WTC11 (cell line): ENCODE measurements around the gene DAB1. TPM values are rescaled to one million over a fixed set of nuclear protein-coding genes. Genes with fewer than 3 reads are reported as not detected.

ENCODE experiments used
- ATAC-seq: fragments of 200-7000 bp; cut with Tn5 transposase; 2 replicates; pipeline ENCODE4 v1.10.0; 2021; ENCODE audit warnings: mild to moderate bottlenecking, moderate library complexity
- CTCF ChIA-PET: fragments of 300-600 bp; sonication (Branson Sonifier 250); formaldehyde crosslinking; loops from one replicate; lab custom pipeline; 2021; ENCODE audit warnings: antibody characterized with exemption; lab: Charles Lee
- POLR2A ChIA-PET: fragments of 350-600 bp; sonication (Branson Sonifier 250); formaldehyde crosslinking; loops from one replicate; lab custom pipeline; 2021; ENCODE audit warnings: antibody characterized with exemption; lab: Charles Lee
- DNase-seq: peaks from one replicate; pipeline ENCODE4 v3.0.0; 2021; ENCODE audit warnings: low spot score
- H3K27ac Mint-ChIP-seq: 2 replicates; pipeline ENCODE4 v1.8.0; 2021; ENCODE audit warnings: mixed read lengths
- H3K27me3 Mint-ChIP-seq: 2 replicates; pipeline ENCODE4 v1.8.0; 2021; ENCODE audit warnings: low read depth, mild to moderate bottlenecking, moderate library complexity, mixed read lengths
- H3K36me3 Mint-ChIP-seq: 2 replicates; pipeline ENCODE4 v1.8.0; 2021; ENCODE audit warnings: mixed read lengths
- H3K4me1 Mint-ChIP-seq: 2 replicates; pipeline ENCODE4 v1.8.0; 2022; ENCODE audit warnings: mixed read lengths
- H3K4me3 Mint-ChIP-seq: 2 replicates; pipeline ENCODE4 v1.8.0; 2021; ENCODE audit warnings: mild to moderate bottlenecking, moderate library complexity, mixed read lengths
- H3K9me3 Mint-ChIP-seq: 2 replicates; pipeline ENCODE4 v1.8.0; 2021; ENCODE audit warnings: mixed read lengths
- CREB1 ChIP-seq: sonication (generic); formaldehyde crosslinking; IDR thresholded peaks from 2 replicates; pipeline ENCODE4 v1.8.0; 2023; ENCODE audit warnings: mild to moderate bottlenecking, missing genetic modification reagents
- FOXK1 ChIP-seq: sonication (generic); formaldehyde crosslinking; IDR thresholded peaks from 2 replicates; pipeline ENCODE4 v1.8.0; 2022; ENCODE audit warnings: mild to moderate bottlenecking, moderate library complexity, missing genetic modification reagents
- FOXP1 ChIP-seq: sonication (generic); formaldehyde crosslinking; IDR thresholded peaks from 2 replicates; pipeline ENCODE4 v1.8.0; 2022; ENCODE audit warnings: missing genetic modification reagents, mild to moderate bottlenecking, moderate library complexity, borderline replicate concordance
- HMGA2 ChIP-seq: fragments of 250-450 bp; sonication (Bioruptor Pico); IDR thresholded peaks from 2 replicates; pipeline ENCODE4 v1.4.0; 2021; ENCODE audit warnings: mild to moderate bottlenecking, moderate library complexity
- NFATC4 ChIP-seq: fragments of 250-450 bp; sonication (Bioruptor Pico); IDR thresholded peaks from 2 replicates; pipeline ENCODE4 v1.9.0; 2021; ENCODE audit warnings: mild to moderate bottlenecking
- NFE2L1 ChIP-seq: sonication (generic); formaldehyde crosslinking; IDR thresholded peaks from 2 replicates; pipeline ENCODE4 v1.8.1; 2023; ENCODE audit warnings: missing genetic modification reagents
- NR1H2 ChIP-seq: sonication (generic); formaldehyde crosslinking; IDR thresholded peaks from 2 replicates; pipeline ENCODE4 v1.9.0; 2021; ENCODE audit warnings: mild to moderate bottlenecking, moderate library complexity, missing genetic modification reagents
- OVOL2 ChIP-seq: fragments of 250-450 bp; sonication (Bioruptor Pico); IDR thresholded peaks from 2 replicates; pipeline ENCODE4 v1.9.0; 2021; ENCODE audit warnings: mild to moderate bottlenecking, borderline replicate concordance
- PRRX2 ChIP-seq: fragments of 250-450 bp; sonication (Bioruptor Pico); IDR thresholded peaks from 2 replicates; pipeline ENCODE4 v1.8.0; 2021; ENCODE audit warnings: mild to moderate bottlenecking
- RELA ChIP-seq: sonication (generic); formaldehyde crosslinking; IDR thresholded peaks from 2 replicates; pipeline ENCODE4 v1.8.1; 2022; ENCODE audit warnings: missing genetic modification reagents, mild to moderate bottlenecking, borderline replicate concordance
- TEAD1 ChIP-seq: sonication (generic); formaldehyde crosslinking; IDR thresholded peaks from 2 replicates; pipeline ENCODE4 v1.8.0; 2022; ENCODE audit warnings: mild to moderate bottlenecking, missing genetic modification reagents
- ZNF219 ChIP-seq: sonication (generic); formaldehyde crosslinking; IDR thresholded peaks from 2 replicates; pipeline ENCODE4 v1.8.0; 2023; ENCODE audit warnings: missing genetic modification reagents, mild to moderate bottlenecking, borderline replicate concordance
- ZNF396 ChIP-seq: fragments of 250-450 bp; sonication (Bioruptor Pico); IDR thresholded peaks from 2 replicates; pipeline ENCODE4 v1.8.0; 2021; ENCODE audit warnings: mild to moderate bottlenecking, moderate library complexity, borderline replicate concordance
- total RNA-seq: library from RNA; stranded (reverse); gene quantifications from 3 replicates; pipeline ENCODE4 v1.2.3, GENCODE V29; 2021
- TF ChIP-seq, protein P1 (sequence below): fragments of 250-450 bp; sonication (Bioruptor Pico); IDR thresholded peaks from 2 replicates; pipeline ENCODE4 v1.9.0; 2021; ENCODE audit warnings: mild to moderate bottlenecking
- TF ChIP-seq, protein P2 (sequence below): sonication (generic); formaldehyde crosslinking; conservative IDR thresholded peaks from 2 replicates; pipeline ENCODE4 v1.8.1; 2022; ENCODE audit warnings: mild to moderate bottlenecking, missing genetic modification reagents
- TF ChIP-seq, protein P3 (sequence below): fragments of 250-450 bp; sonication (Bioruptor Pico); IDR thresholded peaks from 2 replicates; pipeline ENCODE4 v1.9.0; 2021; ENCODE audit warnings: mild to moderate bottlenecking, borderline replicate concordance
- TF ChIP-seq, protein P4 (sequence below): sonication (generic); formaldehyde crosslinking; IDR thresholded peaks from 2 replicates; pipeline ENCODE4 v1.8.0; 2023; ENCODE audit warnings: mild to moderate bottlenecking, missing genetic modification reagents
- TF ChIP-seq, protein P5 (sequence below): fragments of 250-450 bp; sonication (Bioruptor Pico); IDR thresholded peaks from 2 replicates; pipeline ENCODE4 v1.8.0; 2021; ENCODE audit warnings: mild to moderate bottlenecking

The DAB1 gene
- total RNA-seq, 1 experiment from 2014 or later: 10.7 TPM

DNA sequence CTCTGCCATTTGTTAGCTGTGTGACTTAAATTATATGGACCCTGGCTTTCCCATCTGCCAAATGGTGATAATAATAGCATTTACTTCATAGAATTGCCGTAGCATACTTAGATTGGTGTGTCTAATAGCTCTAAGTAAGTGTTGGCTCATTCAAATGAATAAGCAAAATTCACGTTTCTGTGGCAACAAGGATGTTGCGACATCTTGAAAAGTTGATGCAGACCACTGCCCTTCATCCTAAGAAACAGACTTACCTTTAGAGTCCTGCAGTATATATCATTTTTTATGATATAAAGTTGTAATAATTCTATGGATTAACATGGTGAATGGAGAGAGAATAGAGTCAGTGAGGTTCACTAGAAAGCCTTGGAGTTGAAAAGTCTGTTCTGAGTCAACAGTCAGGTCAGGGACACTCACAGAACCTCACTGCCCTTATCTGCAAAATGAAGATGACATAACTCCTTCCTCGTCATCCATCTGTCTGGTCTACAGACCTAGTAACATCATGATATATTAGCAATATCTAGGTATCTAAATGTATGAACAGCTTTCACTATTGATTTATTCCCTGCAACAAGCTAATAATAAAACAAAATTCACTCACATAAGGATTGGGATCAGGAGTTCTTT, 290.8 kb downstream of the DAB1 start:
- Mint-ChIP-seq H3K4me1 (peaks cover 4% of the 10 kb centered on the region; the same call in 1 of the 2 replicates), H3K27me3 (no peaks in the 10 kb centered on the region), H3K9me3 (no peaks in the 10 kb centered on the region), H3K27ac (no peak overlapping the region), H3K4me3 (no peak overlapping the region), H3K36me3 (no peaks in the 10 kb centered on the region)
- POLR2A ChIA-PET: no interaction called here
- DNase-seq (no peak), ATAC-seq (no peak)
- CTCF ChIA-PET: no interaction called here
- no peak for TF ChIP-seq HMGA2 (CRISPR knock-in tag)
- TF ChIP-seq, protein P1, sequence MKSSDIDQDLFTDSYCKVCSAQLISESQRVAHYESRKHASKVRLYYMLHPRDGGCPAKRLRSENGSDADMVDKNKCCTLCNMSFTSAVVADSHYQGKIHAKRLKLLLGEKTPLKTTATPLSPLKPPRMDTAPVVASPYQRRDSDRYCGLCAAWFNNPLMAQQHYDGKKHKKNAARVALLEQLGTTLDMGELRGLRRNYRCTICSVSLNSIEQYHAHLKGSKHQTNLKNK (CRISPR knock-in tag): no peak
- no peak for TF ChIP-seq RELA (CRISPR knock-in tag)
- TF ChIP-seq, protein P2, sequence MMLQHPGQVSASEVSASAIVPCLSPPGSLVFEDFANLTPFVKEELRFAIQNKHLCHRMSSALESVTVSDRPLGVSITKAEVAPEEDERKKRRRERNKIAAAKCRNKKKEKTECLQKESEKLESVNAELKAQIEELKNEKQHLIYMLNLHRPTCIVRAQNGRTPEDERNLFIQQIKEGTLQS (CRISPR knock-in tag): no peak
- TF ChIP-seq, all 79 proteins: peak for 0

DNA sequence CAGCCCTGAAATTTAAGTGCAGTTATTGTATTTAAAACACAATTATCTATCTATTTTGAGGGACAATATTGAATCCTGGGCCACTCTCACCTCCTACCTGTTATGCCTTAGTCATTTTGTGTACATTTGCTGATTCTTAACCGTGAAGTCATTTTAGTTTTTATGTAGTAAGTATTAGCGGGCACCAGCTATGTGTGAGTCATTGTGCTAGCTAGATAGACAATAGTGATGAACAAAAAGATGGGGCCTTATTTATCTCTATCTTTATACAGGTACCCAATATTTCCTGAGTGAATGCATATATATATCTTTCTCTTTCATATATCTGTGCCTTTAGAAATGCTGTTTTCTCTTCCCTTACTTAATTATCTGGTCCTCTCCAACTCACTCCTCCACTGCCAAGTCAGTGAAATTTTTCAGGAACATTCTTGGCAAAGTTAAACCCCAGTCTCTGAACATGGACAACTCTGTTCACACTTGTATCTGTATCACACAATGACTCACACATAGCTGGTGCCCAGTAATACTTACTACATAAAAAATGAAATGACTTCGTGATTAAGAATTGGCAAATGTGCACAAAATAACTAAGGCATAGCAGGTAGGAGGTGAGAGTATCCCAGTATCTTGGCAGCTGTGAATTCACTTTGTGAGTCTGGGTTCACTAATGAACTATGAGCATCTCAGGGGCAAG, 292.0 kb downstream of the DAB1 start:
- ChIA-PET POLR2A (no interaction called here), CTCF (no interaction called here)
- TF ChIP-seq, protein P3, sequence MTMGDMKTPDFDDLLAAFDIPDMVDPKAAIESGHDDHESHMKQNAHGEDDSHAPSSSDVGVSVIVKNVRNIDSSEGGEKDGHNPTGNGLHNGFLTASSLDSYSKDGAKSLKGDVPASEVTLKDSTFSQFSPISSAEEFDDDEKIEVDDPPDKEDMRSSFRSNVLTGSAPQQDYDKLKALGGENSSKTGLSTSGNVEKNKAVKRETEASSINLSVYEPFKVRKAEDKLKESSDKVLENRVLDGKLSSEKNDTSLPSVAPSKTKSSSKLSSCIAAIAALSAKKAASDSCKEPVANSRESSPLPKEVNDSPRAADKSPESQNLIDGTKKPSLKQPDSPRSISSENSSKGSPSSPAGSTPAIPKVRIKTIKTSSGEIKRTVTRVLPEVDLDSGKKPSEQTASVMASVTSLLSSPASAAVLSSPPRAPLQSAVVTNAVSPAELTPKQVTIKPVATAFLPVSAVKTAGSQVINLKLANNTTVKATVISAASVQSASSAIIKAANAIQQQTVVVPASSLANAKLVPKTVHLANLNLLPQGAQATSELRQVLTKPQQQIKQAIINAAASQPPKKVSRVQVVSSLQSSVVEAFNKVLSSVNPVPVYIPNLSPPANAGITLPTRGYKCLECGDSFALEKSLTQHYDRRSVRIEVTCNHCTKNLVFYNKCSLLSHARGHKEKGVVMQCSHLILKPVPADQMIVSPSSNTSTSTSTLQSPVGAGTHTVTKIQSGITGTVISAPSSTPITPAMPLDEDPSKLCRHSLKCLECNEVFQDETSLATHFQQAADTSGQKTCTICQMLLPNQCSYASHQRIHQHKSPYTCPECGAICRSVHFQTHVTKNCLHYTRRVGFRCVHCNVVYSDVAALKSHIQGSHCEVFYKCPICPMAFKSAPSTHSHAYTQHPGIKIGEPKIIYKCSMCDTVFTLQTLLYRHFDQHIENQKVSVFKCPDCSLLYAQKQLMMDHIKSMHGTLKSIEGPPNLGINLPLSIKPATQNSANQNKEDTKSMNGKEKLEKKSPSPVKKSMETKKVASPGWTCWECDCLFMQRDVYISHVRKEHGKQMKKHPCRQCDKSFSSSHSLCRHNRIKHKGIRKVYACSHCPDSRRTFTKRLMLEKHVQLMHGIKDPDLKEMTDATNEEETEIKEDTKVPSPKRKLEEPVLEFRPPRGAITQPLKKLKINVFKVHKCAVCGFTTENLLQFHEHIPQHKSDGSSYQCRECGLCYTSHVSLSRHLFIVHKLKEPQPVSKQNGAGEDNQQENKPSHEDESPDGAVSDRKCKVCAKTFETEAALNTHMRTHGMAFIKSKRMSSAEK: no peak
- no peak for TF ChIP-seq TEAD1 (CRISPR knock-in tag)
- TF ChIP-seq FOXK1: no peak
- no peak for TF ChIP-seq ZNF219 (CRISPR knock-in tag)
- TF ChIP-seq, protein P4, sequence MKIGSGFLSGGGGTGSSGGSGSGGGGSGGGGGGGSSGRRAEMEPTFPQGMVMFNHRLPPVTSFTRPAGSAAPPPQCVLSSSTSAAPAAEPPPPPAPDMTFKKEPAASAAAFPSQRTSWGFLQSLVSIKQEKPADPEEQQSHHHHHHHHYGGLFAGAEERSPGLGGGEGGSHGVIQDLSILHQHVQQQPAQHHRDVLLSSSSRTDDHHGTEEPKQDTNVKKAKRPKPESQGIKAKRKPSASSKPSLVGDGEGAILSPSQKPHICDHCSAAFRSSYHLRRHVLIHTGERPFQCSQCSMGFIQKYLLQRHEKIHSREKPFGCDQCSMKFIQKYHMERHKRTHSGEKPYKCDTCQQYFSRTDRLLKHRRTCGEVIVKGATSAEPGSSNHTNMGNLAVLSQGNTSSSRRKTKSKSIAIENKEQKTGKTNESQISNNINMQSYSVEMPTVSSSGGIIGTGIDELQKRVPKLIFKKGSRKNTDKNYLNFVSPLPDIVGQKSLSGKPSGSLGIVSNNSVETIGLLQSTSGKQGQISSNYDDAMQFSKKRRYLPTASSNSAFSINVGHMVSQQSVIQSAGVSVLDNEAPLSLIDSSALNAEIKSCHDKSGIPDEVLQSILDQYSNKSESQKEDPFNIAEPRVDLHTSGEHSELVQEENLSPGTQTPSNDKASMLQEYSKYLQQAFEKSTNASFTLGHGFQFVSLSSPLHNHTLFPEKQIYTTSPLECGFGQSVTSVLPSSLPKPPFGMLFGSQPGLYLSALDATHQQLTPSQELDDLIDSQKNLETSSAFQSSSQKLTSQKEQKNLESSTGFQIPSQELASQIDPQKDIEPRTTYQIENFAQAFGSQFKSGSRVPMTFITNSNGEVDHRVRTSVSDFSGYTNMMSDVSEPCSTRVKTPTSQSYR (CRISPR knock-in tag): no peak
- TF ChIP-seq NFATC4 (CRISPR knock-in tag): no peak
- TF ChIP-seq NFE2L1: no peak
- TF ChIP-seq OVOL2 (CRISPR knock-in tag): no peak
- TF ChIP-seq CREB1 (CRISPR knock-in tag): no peak
- TF ChIP-seq ZNF396: no peak
- TF ChIP-seq FOXP1 (CRISPR knock-in tag): no peak
- TF ChIP-seq PRRX2: no peak
- TF ChIP-seq, protein P5, sequence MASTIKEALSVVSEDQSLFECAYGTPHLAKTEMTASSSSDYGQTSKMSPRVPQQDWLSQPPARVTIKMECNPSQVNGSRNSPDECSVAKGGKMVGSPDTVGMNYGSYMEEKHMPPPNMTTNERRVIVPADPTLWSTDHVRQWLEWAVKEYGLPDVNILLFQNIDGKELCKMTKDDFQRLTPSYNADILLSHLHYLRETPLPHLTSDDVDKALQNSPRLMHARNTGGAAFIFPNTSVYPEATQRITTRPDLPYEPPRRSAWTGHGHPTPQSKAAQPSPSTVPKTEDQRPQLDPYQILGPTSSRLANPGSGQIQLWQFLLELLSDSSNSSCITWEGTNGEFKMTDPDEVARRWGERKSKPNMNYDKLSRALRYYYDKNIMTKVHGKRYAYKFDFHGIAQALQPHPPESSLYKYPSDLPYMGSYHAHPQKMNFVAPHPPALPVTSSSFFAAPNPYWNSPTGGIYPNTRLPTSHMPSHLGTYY (CRISPR knock-in tag): no peak
- no peak for TF ChIP-seq NR1H2 (CRISPR knock-in tag)
- Mint-ChIP-seq H3K9me3 (no peaks in the 10 kb centered on the region), H3K4me3 (no peak overlapping the region), H3K36me3 (no peaks in the 10 kb centered on the region), H3K4me1 (peaks cover 4% of the 10 kb centered on the region; the same call in 1 of the 2 replicates), H3K27ac (no peak overlapping the region), H3K27me3 (no peaks in the 10 kb centered on the region)
- DNase-seq (no peak), ATAC-seq (no peak)
